Fibroblast of lung (primary cell): ENCODE data around the gene SRCIN1. TPM values are rescaled to one million over a fixed set of nuclear protein-coding genes. Genes with fewer than 3 reads are reported as not detected.

ENCODE experiments used
- DNase-seq, 2 donors: peaks; one replicate each; pipeline versions ENCODE4 v3.0.0 to v3.0.0-alpha.2; 2010; ENCODE audit warnings: low read depth in 2 of 2
- H2AFZ ChIP-seq: 2 replicates; pipeline ENCODE4 v1.5.1; 2012; ENCODE audit warnings: low read length, control low read depth, inconsistent platforms
- H3K27ac ChIP-seq: 2 replicates; pipeline ENCODE4 v1.5.1; 2011; ENCODE audit warnings: low read length, control low read depth; ENCODE audit not compliant: insufficient read depth
- H3K27me3 ChIP-seq: 2 replicates; pipeline ENCODE4 v1.5.1; 2011; ENCODE audit warnings: mild to moderate bottlenecking, low read length; ENCODE audit not compliant: control insufficient read depth, insufficient read depth
- H3K36me3 ChIP-seq: 2 replicates; pipeline ENCODE4 v1.5.1; 2011; ENCODE audit warnings: low read length; ENCODE audit not compliant: control insufficient read depth, insufficient read depth
- H3K4me1 ChIP-seq: 2 replicates; pipeline ENCODE4 v1.5.1; 2011; ENCODE audit warnings: low read length; ENCODE audit not compliant: control insufficient read depth, insufficient read depth; ENCODE audit errors: extremely low read depth
- H3K4me2 ChIP-seq: 2 replicates; pipeline ENCODE4 v1.5.1; 2011; ENCODE audit warnings: low read length, control low read depth; ENCODE audit not compliant: insufficient read depth; ENCODE audit errors: extremely low read depth
- H3K4me3 ChIP-seq, 4 experiments: fragments of 200-600 bp in 1 of 4; sonication (generic) in 1 of 4; replicated peaks in 1 of 4; 2 replicates each; pipeline ENCODE4 v1.5.1; 2011 to 2016; ENCODE audit warnings: low read length in 4 of 4, low read depth in 3 of 4, mild to moderate bottlenecking in 3 of 4, control low read depth in 2 of 4, inconsistent platforms in 1 of 4, mixed read lengths in 1 of 4; ENCODE audit not compliant: insufficient read depth in 1 of 4; ENCODE audit errors: control extremely low read depth in 1 of 4
- H3K79me2 ChIP-seq: 2 replicates; pipeline ENCODE4 v1.5.1; 2012; ENCODE audit warnings: mild to moderate bottlenecking, low read length, inconsistent platforms; ENCODE audit not compliant: control insufficient read depth, insufficient read depth
- H3K9ac ChIP-seq: 2 replicates; pipeline ENCODE4 v1.5.1; 2011; ENCODE audit warnings: mild to moderate bottlenecking, low read length, control low read depth; ENCODE audit not compliant: insufficient read depth
- H3K9me3 ChIP-seq: 2 replicates; pipeline ENCODE4 v1.5.1; 2012; ENCODE audit warnings: low read depth, low read length; ENCODE audit not compliant: control insufficient read depth, insufficient read depth
- H4K20me1 ChIP-seq: 2 replicates; pipeline ENCODE4 v1.5.1; 2011; ENCODE audit warnings: low read length; ENCODE audit not compliant: control insufficient read depth, insufficient read depth; ENCODE audit errors: extremely low read depth
- EZH2 ChIP-seq: IDR thresholded peaks from 2 replicates; pipeline ENCODE4 v1.5.1; 2012; ENCODE audit warnings: low read length, control low read depth, mild to moderate bottlenecking; ENCODE audit errors: missing control alignments
- polyA plus RNA-seq, 2 donors: library from polyadenylated mRNA; depleted of rRNA in 1 of 2; stranded (reverse) in 1 of 2; unstranded in 1 of 2; fragments of >200 nt; gene quantifications; 2 replicates each; pipeline ENCODE4 v1.2.1, GENCODE V29; 2011 to 2012; ENCODE audit warnings: missing spikeins in 1 of 2
- total RNA-seq: library from RNA; depleted of rRNA; stranded (reverse); fragments of >200 nt; gene quantifications from 2 replicates; pipeline ENCODE4 v1.2.1, GENCODE V29; 2014
- TF ChIP-seq, protein P1 (sequence below), 2 donors: IDR thresholded peaks in 1 of 2; conservative IDR thresholded peaks in 1 of 2; 1 replicate in 1 of 2; 2 replicates in 1 of 2; pipeline ENCODE4 v1.5.1; 2011 to 2012; ENCODE audit warnings: low read length in 2 of 2, control low read depth in 1 of 2, inconsistent platforms in 1 of 2, low read depth in 1 of 2, mild to moderate bottlenecking in 1 of 2

Gene SRCIN1
- total and polyA plus RNA-seq, 2 donors (not counting 1 experiment from before 2014, with no cell fraction given) = under 0.01 TPM; not detected in 1

GRCh38 chr17:38590988-38591758 lies 14.6 kb downstream of the SRCIN1 start:
- no peaks in the 10 kb centered on the region for H3K36me3 ChIP-seq
- H3K27me3 ChIP-seq = peaks cover 28% of the 10 kb centered on the region
- no peaks in the 10 kb centered on the region for H4K20me1 ChIP-seq
- H3K4me3 ChIP-seq = no peak overlapping the region
- H3K79me2 ChIP-seq = no peaks in the 10 kb centered on the region
- H3K4me2 ChIP-seq = no peak overlapping the region
- DNase-seq = peak in 1 of 2 donors; percentile 3
- no peaks in the 10 kb centered on the region for H3K9me3 ChIP-seq
- no peak overlapping the region for H3K9ac ChIP-seq
- H3K27ac ChIP-seq = no peak overlapping the region
- no peaks in the 10 kb centered on the region for H3K4me1 ChIP-seq
- no peak for TF ChIP-seq EZH2
- TF ChIP-seq, protein P1, sequence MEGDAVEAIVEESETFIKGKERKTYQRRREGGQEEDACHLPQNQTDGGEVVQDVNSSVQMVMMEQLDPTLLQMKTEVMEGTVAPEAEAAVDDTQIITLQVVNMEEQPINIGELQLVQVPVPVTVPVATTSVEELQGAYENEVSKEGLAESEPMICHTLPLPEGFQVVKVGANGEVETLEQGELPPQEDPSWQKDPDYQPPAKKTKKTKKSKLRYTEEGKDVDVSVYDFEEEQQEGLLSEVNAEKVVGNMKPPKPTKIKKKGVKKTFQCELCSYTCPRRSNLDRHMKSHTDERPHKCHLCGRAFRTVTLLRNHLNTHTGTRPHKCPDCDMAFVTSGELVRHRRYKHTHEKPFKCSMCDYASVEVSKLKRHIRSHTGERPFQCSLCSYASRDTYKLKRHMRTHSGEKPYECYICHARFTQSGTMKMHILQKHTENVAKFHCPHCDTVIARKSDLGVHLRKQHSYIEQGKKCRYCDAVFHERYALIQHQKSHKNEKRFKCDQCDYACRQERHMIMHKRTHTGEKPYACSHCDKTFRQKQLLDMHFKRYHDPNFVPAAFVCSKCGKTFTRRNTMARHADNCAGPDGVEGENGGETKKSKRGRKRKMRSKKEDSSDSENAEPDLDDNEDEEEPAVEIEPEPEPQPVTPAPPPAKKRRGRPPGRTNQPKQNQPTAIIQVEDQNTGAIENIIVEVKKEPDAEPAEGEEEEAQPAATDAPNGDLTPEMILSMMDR (conservative IDR thresholded peaks at IDR 0.05 in 1 of 2, IDR thresholded peaks at IDR 0.05 in 1 of 2; ENCODE audit: low read depth in 1 of 2, low read length in 2 of 2) = no peak
- H2AFZ ChIP-seq = no peak overlapping the region

DNA sequence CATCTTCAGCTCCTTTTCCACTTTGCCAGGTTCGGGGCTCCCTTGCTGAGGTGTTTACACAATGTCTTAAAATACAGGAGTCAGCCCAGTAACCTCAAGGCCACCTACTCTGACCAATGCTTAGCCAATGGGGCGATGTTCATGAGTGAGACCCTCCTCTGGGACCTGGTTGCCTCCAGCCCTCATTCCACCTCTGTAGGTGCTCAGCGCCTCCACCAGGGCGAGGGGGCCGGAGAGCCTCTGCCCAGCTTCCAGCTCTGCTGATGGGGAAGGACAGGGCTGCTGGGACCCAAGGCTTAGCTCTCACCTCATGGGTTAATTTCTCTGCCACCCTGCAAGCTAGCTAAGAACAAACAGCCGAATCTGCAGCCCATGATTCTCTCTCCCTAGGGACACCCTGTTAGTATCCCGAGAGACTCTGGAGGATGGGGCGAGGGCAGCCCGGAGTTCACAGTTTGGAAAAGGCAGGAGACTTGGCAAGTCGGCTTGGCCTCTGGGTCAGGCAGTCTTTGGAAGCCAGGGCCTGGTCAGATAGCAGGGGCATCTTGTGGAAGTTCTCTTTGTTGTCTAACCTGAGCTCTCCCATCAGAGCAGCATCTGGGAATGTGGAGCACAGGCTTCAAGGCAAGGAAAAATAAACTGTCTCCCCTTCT lies 16.2 kb downstream of the SRCIN1 start:
- no peak overlapping the region for H3K27ac ChIP-seq
- DNase-seq = no peak
- TF ChIP-seq, protein P1 (conservative IDR thresholded peaks at IDR 0.05 in 1 of 2, IDR thresholded peaks at IDR 0.05 in 1 of 2; ENCODE audit: low read depth in 1 of 2, low read length in 2 of 2) = no peak
- no peak for TF ChIP-seq EZH2
- no peak overlapping the region for H3K4me2 ChIP-seq
- no peaks in the 10 kb centered on the region for H3K4me1 ChIP-seq
- H3K79me2 ChIP-seq = no peaks in the 10 kb centered on the region
- H3K36me3 ChIP-seq = no peaks in the 10 kb centered on the region
- no peak overlapping the region for H3K9ac ChIP-seq
- no peaks in the 10 kb centered on the region for H4K20me1 ChIP-seq
- H3K4me3 ChIP-seq = no peak overlapping the region
- H2AFZ ChIP-seq = no peak overlapping the region
- peaks cover 33% of the 10 kb centered on the region for H3K27me3 ChIP-seq
- no peaks in the 10 kb centered on the region for H3K9me3 ChIP-seq

- Histone ChIP-seq H3K4me2 (no peak overlapping the region), H3K27ac (no peak overlapping the region), H3K4me3 (no peak overlapping the region), H3K4me1 (no peaks in the 10 kb centered on the region), H2AFZ (no peak overlapping the region), H4K20me1 (no peaks in the 10 kb centered on the region), H3K9me3 (no peaks in the 10 kb centered on the region), H3K9ac (no peak overlapping the region), H3K79me2 (no peaks in the 10 kb centered on the region), H3K27me3 (peaks cover 28% of the 10 kb centered on the region), H3K36me3 (no peaks in the 10 kb centered on the region)
- TF ChIP-seq EZH2 = no peak
- TF ChIP-seq, protein P1 (conservative IDR thresholded peaks at IDR 0.05 in 1 of 2, IDR thresholded peaks at IDR 0.05 in 1 of 2; ENCODE audit: low read depth in 1 of 2, low read length in 2 of 2) = no peak
- no peak for DNase-seq
Measured at GRCh38 chr17:38588788-38589174, 17.0 kb downstream of the SRCIN1 start.
